Endodermal cell (in vitro differentiated cells): ENCODE results near the gene SURF6. TPM values are rescaled to one million over a fixed set of nuclear protein-coding genes. Genes with fewer than 3 reads are reported as not detected.

ENCODE experiments used
- DNase-seq: peaks from one replicate; pipeline ENCODE4 v3.0.0-alpha.2; 2017
- H3K27ac ChIP-seq: 2 replicates; pipeline ENCODE4 v1.5.1; 2013; ENCODE audit warnings: mild to moderate bottlenecking, low read depth, low read length, moderate library complexity
- H3K27me3 ChIP-seq: 2 replicates; pipeline ENCODE4 v1.6.1; 2013; ENCODE audit warnings: mild to moderate bottlenecking, low read length, moderate library complexity; ENCODE audit not compliant: insufficient read depth, control insufficient read depth, poor library complexity, severe bottlenecking
- H3K36me3 ChIP-seq: 2 replicates; pipeline ENCODE4 v1.7.0; 2013; ENCODE audit warnings: mild to moderate bottlenecking, low read length, moderate library complexity; ENCODE audit not compliant: control insufficient read depth, insufficient read depth
- H3K4me1 ChIP-seq: one replicate; pipeline ENCODE4 v1.7.0; 2013; ENCODE audit warnings: low read length; ENCODE audit not compliant: control insufficient read depth, insufficient read depth
- H3K4me3 ChIP-seq: 2 replicates; pipeline ENCODE4 v1.5.1; 2013; ENCODE audit warnings: mild to moderate bottlenecking, low read length, moderate library complexity
- H3K9ac ChIP-seq: 2 replicates; pipeline ENCODE4 v1.6.1; 2013; ENCODE audit warnings: mild to moderate bottlenecking, low read length, moderate library complexity; ENCODE audit not compliant: poor library complexity, severe bottlenecking; ENCODE audit errors: extremely low read depth
- H3K9me3 ChIP-seq: 2 replicates; pipeline ENCODE4 v1.6.1; 2013; ENCODE audit warnings: mild to moderate bottlenecking, low read length, moderate library complexity; ENCODE audit not compliant: control insufficient read depth
- H3K27ac Mint-ChIP-seq: 2 replicates; pipeline ENCODE4 v1.8.0; 2020; ENCODE audit warnings: mixed read lengths
- H3K27me3 Mint-ChIP-seq: 2 replicates; pipeline ENCODE4 v1.8.0; 2021; ENCODE audit warnings: mild to moderate bottlenecking, mixed read lengths; ENCODE audit not compliant: insufficient read depth
- H3K36me3 Mint-ChIP-seq: 2 replicates; pipeline ENCODE4 v1.8.0; 2020; ENCODE audit warnings: low read depth, mixed read lengths
- H3K4me1 Mint-ChIP-seq: 2 replicates; pipeline ENCODE4 v1.8.0; 2020; ENCODE audit warnings: mixed read lengths
- H3K4me3 Mint-ChIP-seq: 2 replicates; pipeline ENCODE4 v1.8.0; 2020; ENCODE audit warnings: mild to moderate bottlenecking, moderate library complexity, mixed read lengths
- H3K9me3 Mint-ChIP-seq: 2 replicates; pipeline ENCODE4 v1.8.0; 2020; ENCODE audit warnings: mild to moderate bottlenecking, mixed read lengths
- WGBS, 2 experiments: methylation state at CpG; one replicate each; pipeline versions ENCODE4 v1.1.5 to v1.1.7; 2013; ENCODE audit warnings: missing lambda C conversion rate in 2 of 2, mixed read lengths in 1 of 2; ENCODE audit not compliant: insufficient coverage in 1 of 2, insufficient read length in 1 of 2; 5-methylcytosine and 5-hydroxymethylcytosine counted together
- total RNA-seq, 2 donors: library from RNA; stranded (reverse); fragmentation: NEBNext Ultra II Directional in 1 of 2; extraction: Animal tissue kit (Norgen Biotek cat#: 25700) in 1 of 2; gene quantifications; 2 replicates in 1 of 2; 3 replicates in 1 of 2; pipeline ENCODE4 v1.2.1, GENCODE V29; 2021
- TF ChIP-seq, protein P1 (sequence below): fragments of 200-600 bp; sonication (generic); conservative IDR thresholded peaks from 2 replicates; pipeline ENCODE4 v1.5.0; 2021; ENCODE audit warnings: antibody characterized with exemption, mild to moderate bottlenecking

The SURF6 gene
- total RNA-seq, 2 donors from 2014 or later, result 22.9 to 27.5 TPM

- DNase-seq, result peak; percentile 75
- Histone ChIP-seq H3K9me3 (no peaks in the 10 kb centered on the region), H3K4me3 (peak overlapping the region; percentile 86), H3K36me3 (peaks cover 75% of the 10 kb centered on the region), H3K4me1 (no peaks in the 10 kb centered on the region), H3K9ac (peak overlapping the region; percentile 98), H3K27ac (peak overlapping the region; percentile 63), H3K27me3 (no peaks in the 10 kb centered on the region)
- Mint-ChIP-seq H3K4me3 (peak overlapping the region; percentile 98), H3K36me3 (peaks cover 80% of the 10 kb centered on the region), H3K4me1 (peaks cover 24% of the 10 kb centered on the region), H3K9me3 (no peaks in the 10 kb centered on the region), H3K27me3 (no peaks in the 10 kb centered on the region), H3K27ac (peak overlapping the region; percentile 99)
- 0% methylated on average over 3 to 36 of the region's 41 CpGs for WGBS, 2 experiments
- TF ChIP-seq, protein P1, sequence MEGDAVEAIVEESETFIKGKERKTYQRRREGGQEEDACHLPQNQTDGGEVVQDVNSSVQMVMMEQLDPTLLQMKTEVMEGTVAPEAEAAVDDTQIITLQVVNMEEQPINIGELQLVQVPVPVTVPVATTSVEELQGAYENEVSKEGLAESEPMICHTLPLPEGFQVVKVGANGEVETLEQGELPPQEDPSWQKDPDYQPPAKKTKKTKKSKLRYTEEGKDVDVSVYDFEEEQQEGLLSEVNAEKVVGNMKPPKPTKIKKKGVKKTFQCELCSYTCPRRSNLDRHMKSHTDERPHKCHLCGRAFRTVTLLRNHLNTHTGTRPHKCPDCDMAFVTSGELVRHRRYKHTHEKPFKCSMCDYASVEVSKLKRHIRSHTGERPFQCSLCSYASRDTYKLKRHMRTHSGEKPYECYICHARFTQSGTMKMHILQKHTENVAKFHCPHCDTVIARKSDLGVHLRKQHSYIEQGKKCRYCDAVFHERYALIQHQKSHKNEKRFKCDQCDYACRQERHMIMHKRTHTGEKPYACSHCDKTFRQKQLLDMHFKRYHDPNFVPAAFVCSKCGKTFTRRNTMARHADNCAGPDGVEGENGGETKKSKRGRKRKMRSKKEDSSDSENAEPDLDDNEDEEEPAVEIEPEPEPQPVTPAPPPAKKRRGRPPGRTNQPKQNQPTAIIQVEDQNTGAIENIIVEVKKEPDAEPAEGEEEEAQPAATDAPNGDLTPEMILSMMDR, result peak; percentile 7
These were observed 11.6 kb upstream of the SURF6 start for GRCh38 chr9:133347515-133347984.

- Histone ChIP-seq H3K4me3 (peak overlapping the region; percentile 86), H3K4me1 (no peaks in the 10 kb centered on the region), H3K36me3 (peaks cover 68% of the 10 kb centered on the region), H3K27ac (no peak overlapping the region), H3K9me3 (no peaks in the 10 kb centered on the region), H3K27me3 (no peaks in the 10 kb centered on the region), H3K9ac (peak overlapping the region; percentile 83)
- Mint-ChIP-seq H3K9me3 (no peaks in the 10 kb centered on the region), H3K4me1 (peaks cover 24% of the 10 kb centered on the region), H3K4me3 (peak overlapping the region; percentile 98), H3K27ac (peak overlapping the region; percentile 90), H3K27me3 (no peaks in the 10 kb centered on the region), H3K36me3 (peaks cover 76% of the 10 kb centered on the region)
- 85% methylated on average over 8 to 15 of the region's 15 CpGs for WGBS, 2 experiments
- TF ChIP-seq, protein P1, result no peak
- DNase-seq, result no peak
These were observed 10.2 kb upstream of the SURF6 start for GRCh38 chr9:133346021-133346785.

DNA sequence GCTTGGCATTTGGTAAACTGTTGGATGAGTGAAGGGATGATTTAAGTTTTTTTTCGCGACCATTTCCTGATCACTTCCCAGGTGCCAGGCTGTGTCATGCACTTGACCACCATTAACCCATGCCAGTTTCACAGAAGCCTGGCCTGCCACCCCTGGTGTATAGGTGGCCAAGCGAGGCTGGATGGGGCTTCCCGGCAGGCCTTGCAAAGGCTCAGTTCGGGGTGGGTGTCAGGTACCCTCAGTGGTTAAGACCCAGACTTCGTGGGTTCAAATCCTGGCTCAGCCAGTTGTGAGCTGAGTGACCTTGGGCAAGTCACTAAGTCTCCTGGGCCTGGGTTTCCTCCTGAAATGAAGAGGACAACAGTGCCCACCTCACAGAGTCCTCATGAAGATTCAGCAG is 9.6 kb upstream of the SURF6 start:
- Mint-ChIP-seq H3K36me3 (peaks cover 76% of the 10 kb centered on the region), H3K4me3 (no peak overlapping the region), H3K4me1 (peaks cover 24% of the 10 kb centered on the region), H3K27ac (no peak overlapping the region), H3K27me3 (no peaks in the 10 kb centered on the region), H3K9me3 (no peaks in the 10 kb centered on the region)
- no peak for DNase-seq
- no peaks in the 10 kb centered on the region for H3K4me1 ChIP-seq
- H3K9me3 ChIP-seq, result no peaks in the 10 kb centered on the region
- no peak overlapping the region for H3K9ac ChIP-seq
- WGBS, 2 experiments, result 91 to 98% methylated on average over 3 to 6 of the region's 6 CpGs
- H3K36me3 ChIP-seq, result peaks cover 68% of the 10 kb centered on the region
- TF ChIP-seq, protein P1, result no peak
- H3K27me3 ChIP-seq, result no peaks in the 10 kb centered on the region
- no peak overlapping the region for H3K27ac ChIP-seq
- H3K4me3 ChIP-seq, result no peak overlapping the region
